K562 (cell line): ENCODE data around the gene STUB1. TPM values are rescaled to one million over a fixed set of nuclear protein-coding genes. Genes with fewer than 3 reads are reported as not detected.
A peak's percentile ranks its signal among the peaks of the same experiment; 100 is the strongest.

Experiments
- CBX3 ChIP-seq, 2 experiments: IDR thresholded peaks; 1 replicate in 1 of 2; 2 replicates in 1 of 2; pipeline ENCODE4 v1.6.1; 2012; ENCODE audit warnings: inconsistent platforms in 2 of 2, low read length in 2 of 2, borderline replicate concordance in 1 of 2, control low read depth in 1 of 2
- CLOCK ChIP-seq: fragments of 250-450 bp; sonication (Bioruptor Pico); IDR thresholded peaks from 2 replicates; pipeline ENCODE4 v1.4.0; 2020; ENCODE audit warnings: mild to moderate bottlenecking, moderate library complexity, borderline replicate concordance
- CREB3L1 ChIP-seq: fragments of 450-650 bp; IDR thresholded peaks from 2 replicates; pipeline ENCODE4 v1.6.1; 2014; ENCODE audit warnings: low read depth, mild to moderate bottlenecking, moderate library complexity, borderline replicate concordance
- ERF ChIP-seq: fragments of 450-650 bp; formaldehyde crosslinking; IDR thresholded peaks from 2 replicates; pipeline ENCODE4 v1.4.0; 2020; ENCODE audit warnings: mild to moderate bottlenecking, mixed read lengths
- FUS ChIP-seq: fragments of 200-400 bp; formaldehyde crosslinking; optimal IDR thresholded peaks from 2 replicates; pipeline ENCODE3; 2017; ENCODE audit warnings: low read depth, low read length
- MCM3 ChIP-seq: fragments of 450-650 bp; IDR thresholded peaks from 2 replicates; pipeline ENCODE4 v1.6.1; 2016
- NFIC ChIP-seq: fragments of 450-650 bp; IDR thresholded peaks from 2 replicates; pipeline ENCODE4 v1.6.1; 2017; ENCODE audit warnings: mild to moderate bottlenecking, inconsistent platforms
- NR0B1 ChIP-seq: fragments of 450-650 bp; IDR thresholded peaks from one replicate; pipeline ENCODE4 v1.6.1; 2018; ENCODE audit warnings: mild to moderate bottlenecking, moderate library complexity; ENCODE audit not compliant: partially characterized antibody
- SAP30 ChIP-seq: fragments of 200-600 bp; sonication (generic); IDR thresholded peaks from 2 replicates; pipeline ENCODE4 v1.6.1; 2012; ENCODE audit warnings: borderline replicate concordance, low read depth, mild to moderate bottlenecking, moderate library complexity, low read length, control low read depth, inconsistent platforms; ENCODE audit not compliant: insufficient read depth, poor library complexity, severe bottlenecking
- SMC3 ChIP-seq: conservative IDR thresholded peaks from 2 replicates; pipeline ENCODE4 v1.6.1; 2011; ENCODE audit warnings: low read depth, low read length, improper control_type of control experiment; ENCODE audit not compliant: insufficient read depth
- SOX6 ChIP-seq: fragments of 450-650 bp; IDR thresholded peaks from 2 replicates; pipeline ENCODE4 v1.6.1; 2014; ENCODE audit warnings: mild to moderate bottlenecking
- SRSF7 ChIP-seq: fragments of 200-400 bp; formaldehyde crosslinking; optimal IDR thresholded peaks from 2 replicates; pipeline ENCODE3; 2017; ENCODE audit warnings: mild to moderate bottlenecking, low read depth, low read length
- TGIF2 ChIP-seq: sonication (generic); formaldehyde crosslinking; IDR thresholded peaks from 2 replicates; pipeline ENCODE4 v1.8.1; 2022; ENCODE audit warnings: mild to moderate bottlenecking, missing genetic modification reagents, moderate library complexity
- TSHZ1 ChIP-seq: fragments of 250-450 bp; sonication (Bioruptor Pico); IDR thresholded peaks from 2 replicates; pipeline ENCODE4 v1.4.0; 2020; ENCODE audit warnings: mild to moderate bottlenecking, moderate library complexity
- ZBTB17 ChIP-seq: fragments of 450-650 bp; formaldehyde crosslinking; IDR thresholded peaks from 2 replicates; pipeline ENCODE4 v1.4.0; 2020; ENCODE audit warnings: mild to moderate bottlenecking
- ZNF197 ChIP-seq: fragments of 200-800 bp; sonication (Bioruptor generic); IDR thresholded peaks from 2 replicates; pipeline ENCODE4 v1.6.1; 2016; ENCODE audit warnings: low read depth, missing genetic modification characterization, missing compliant biosample characterization
- polyA plus RNA-seq, 8 experiments: library from polyadenylated mRNA; depleted of rRNA in 4 of 8; stranded (reverse) in 5 of 8; unstranded in 3 of 8; fragments of >200 nt; fragmentation: Nextera tagmentation in 2 of 8; fragmentation: Illumina TruSeq in 1 of 8; extraction: Ambion mirVana in 2 of 8; extraction: Trizol in 1 of 8; gene quantifications; 2 replicates each; pipeline versions ENCODE4 v1.2.1 to v1.2.3, GENCODE V29; 2011 to 2014; ENCODE audit warnings: inconsistent platforms in 1 of 8, missing spikeins in 1 of 8
- total RNA-seq, 7 experiments: library from RNA; depleted of rRNA in 6 of 7; stranded (reverse); fragments of >200 nt in 6 of 7; fragmentation: Illumina TruSeq in 2 of 7; extraction: Trizol in 2 of 7; gene quantifications; 2 replicates each; pipeline versions ENCODE4 v1.2.1 to v1.2.3, GENCODE V29; 2011 to 2021; ENCODE audit warnings: low replicate concordance in 1 of 7

STUB1 gene
- total and polyA plus RNA-seq, 9 of the 15 experiments (the other 6 are each of a cell fraction or from before 2014, with no cell fraction given) = 10.6 to 251 (median 152) TPM

- TF ChIP-seq NFIC (peak; percentile 37; the same call in 1 of the 2 replicates), FUS (peak; percentile 93), CREB3L1 (peak; percentile 92; the same call in 1 of the 2 replicates), SOX6 (peak; percentile 79), SMC3 (peak; percentile 82), NR0B1 (no peak), SRSF7 (no peak), CBX3 (IDR thresholded peaks at IDR 0.05; ENCODE audit: borderline replicate concordance in 1 of 2, low read length in 2 of 2) (0 out of 3 replicates have a peak, but pooled peaks of 1 of the 2 experiments have one; percentile 32), SAP30 (peak; percentile 68), ERF (CRISPR knock-in tag) (0 out of 2 replicates have a peak, but pooled peaks have one; percentile 37), ZNF197 (0 out of 2 replicates have a peak, but pooled peaks have one; percentile 57), TSHZ1 (CRISPR knock-in tag) (no peak), MCM3 (no peak), CLOCK (CRISPR knock-in tag) (no peak), ZBTB17 (CRISPR knock-in tag) (0 out of 2 replicates have a peak, but pooled peaks have one; percentile 45), TGIF2 (peak; percentile 45; the same call in 1 of the 2 replicates)
Observed at GRCh38 chr16:667780-668518, 12.3 kb upstream of the STUB1 start, which contains the start of gene RHOT2 (continued).
